Measurements from ENCODE around the gene DAGLA. TPM values are rescaled to one million over a fixed set of nuclear protein-coding genes. Genes with fewer than 3 reads are reported as not detected.

The DAGLA gene
- total RNA-seq, 1 donor: 3.6 TPM

- Histone ChIP-seq H3K4me3 (ENCODE audit: insufficient read depth, low read length) (peak overlapping the region; percentile 33), H4K20me1 (ENCODE audit: insufficient read depth, low read length) (peaks cover 36% of the 10 kb centered on the region), H3K27ac (ENCODE audit: low read depth, low read length) (no peak overlapping the region), H3K4me2 (ENCODE audit: insufficient read depth, low read length) (peak overlapping the region; percentile 61), H3K79me2 (ENCODE audit: insufficient read depth, low read length) (peaks cover 59% of the 10 kb centered on the region), H3K27me3 (ENCODE audit: insufficient read depth, low read length) (no peaks in the 10 kb centered on the region), H3K9me3 (ENCODE audit: low read depth, low read length) (no peaks in the 10 kb centered on the region), H3K4me1 (ENCODE audit: insufficient read depth, low read length) (peaks cover 44% of the 10 kb centered on the region), H3K36me3 (ENCODE audit: insufficient read depth, low read length) (no peaks in the 10 kb centered on the region), H2AFZ (ENCODE audit: low read length) (no peak overlapping the region)
- TF ChIP-seq, protein P1, sequence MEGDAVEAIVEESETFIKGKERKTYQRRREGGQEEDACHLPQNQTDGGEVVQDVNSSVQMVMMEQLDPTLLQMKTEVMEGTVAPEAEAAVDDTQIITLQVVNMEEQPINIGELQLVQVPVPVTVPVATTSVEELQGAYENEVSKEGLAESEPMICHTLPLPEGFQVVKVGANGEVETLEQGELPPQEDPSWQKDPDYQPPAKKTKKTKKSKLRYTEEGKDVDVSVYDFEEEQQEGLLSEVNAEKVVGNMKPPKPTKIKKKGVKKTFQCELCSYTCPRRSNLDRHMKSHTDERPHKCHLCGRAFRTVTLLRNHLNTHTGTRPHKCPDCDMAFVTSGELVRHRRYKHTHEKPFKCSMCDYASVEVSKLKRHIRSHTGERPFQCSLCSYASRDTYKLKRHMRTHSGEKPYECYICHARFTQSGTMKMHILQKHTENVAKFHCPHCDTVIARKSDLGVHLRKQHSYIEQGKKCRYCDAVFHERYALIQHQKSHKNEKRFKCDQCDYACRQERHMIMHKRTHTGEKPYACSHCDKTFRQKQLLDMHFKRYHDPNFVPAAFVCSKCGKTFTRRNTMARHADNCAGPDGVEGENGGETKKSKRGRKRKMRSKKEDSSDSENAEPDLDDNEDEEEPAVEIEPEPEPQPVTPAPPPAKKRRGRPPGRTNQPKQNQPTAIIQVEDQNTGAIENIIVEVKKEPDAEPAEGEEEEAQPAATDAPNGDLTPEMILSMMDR (IDR thresholded peaks at IDR 0.05; ENCODE audit: extremely low read depth, low read depth, low read length): no peak
- peak; percentile 62 for DNase-seq (ENCODE audit: insufficient read length, low spot score, missing footprints)
Measured at GRCh38 chr11:61683961-61684869, 4.0 kb downstream of the DAGLA start.

DNA sequence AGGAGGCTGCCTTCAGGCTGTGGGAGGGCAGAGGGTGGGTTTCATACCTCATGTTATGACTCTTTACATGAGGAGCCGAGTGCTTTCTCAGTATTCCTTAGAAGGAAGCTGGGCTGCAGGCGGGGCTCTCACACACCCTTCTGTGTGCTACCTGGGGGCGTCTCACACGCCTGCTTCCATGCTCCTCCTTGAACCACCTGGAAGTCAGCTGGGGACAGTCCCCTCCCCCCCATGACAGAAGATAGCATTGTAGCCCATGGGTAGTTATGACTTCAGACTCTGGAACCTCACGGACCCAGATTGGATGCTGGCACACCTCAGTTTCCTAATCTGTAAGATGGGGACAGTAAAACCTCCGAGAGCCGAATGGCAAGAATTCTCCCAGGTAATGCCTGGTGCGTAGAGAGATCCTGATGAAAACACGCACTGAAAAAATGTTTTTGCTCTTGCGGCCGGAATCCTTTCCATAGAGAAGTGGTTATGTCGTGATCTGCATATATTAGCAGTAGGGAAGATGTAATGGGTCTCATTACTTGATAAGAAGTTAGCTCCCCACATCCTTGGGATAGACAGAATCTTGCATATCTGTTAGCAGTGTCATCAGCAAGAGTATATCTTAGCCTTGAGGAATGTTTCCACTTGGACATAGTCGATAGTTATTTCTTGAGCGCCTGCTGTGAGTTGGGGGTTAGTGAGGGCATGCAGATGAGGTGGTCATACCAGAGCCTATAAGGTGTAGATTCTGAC is 4.9 kb downstream of the DAGLA start:
- no peaks in the 10 kb centered on the region for H3K36me3 ChIP-seq (ENCODE audit: insufficient read depth, low read length)
- TF ChIP-seq, protein P1 (IDR thresholded peaks at IDR 0.05; ENCODE audit: extremely low read depth, low read depth, low read length): no peak
- H3K27me3 ChIP-seq (ENCODE audit: insufficient read depth, low read length): no peaks in the 10 kb centered on the region
- peak; percentile 94 for DNase-seq (ENCODE audit: insufficient read length, low spot score, missing footprints)
- no peak overlapping the region for H3K27ac ChIP-seq (ENCODE audit: low read depth, low read length)
- peaks cover 37% of the 10 kb centered on the region for H4K20me1 ChIP-seq (ENCODE audit: insufficient read depth, low read length)
- peak overlapping the region; percentile 61 for H3K4me2 ChIP-seq (ENCODE audit: insufficient read depth, low read length)
- H3K4me3 ChIP-seq (ENCODE audit: insufficient read depth, low read length): no peak overlapping the region
- peaks cover 45% of the 10 kb centered on the region for H3K4me1 ChIP-seq (ENCODE audit: insufficient read depth, low read length)
- H3K79me2 ChIP-seq (ENCODE audit: insufficient read depth, low read length): peaks cover 62% of the 10 kb centered on the region
- H3K9me3 ChIP-seq (ENCODE audit: low read depth, low read length): no peaks in the 10 kb centered on the region
- no peak overlapping the region for H2AFZ ChIP-seq (ENCODE audit: low read length)

GRCh38 chr11:61685617-61685967 is 5.4 kb downstream of the DAGLA start:
- Histone ChIP-seq H3K4me2 (ENCODE audit: insufficient read depth, low read length) (no peak overlapping the region), H3K79me2 (ENCODE audit: insufficient read depth, low read length) (peaks cover 66% of the 10 kb centered on the region), H3K4me3 (ENCODE audit: insufficient read depth, low read length) (no peak overlapping the region), H3K27me3 (ENCODE audit: insufficient read depth, low read length) (no peaks in the 10 kb centered on the region), H3K4me1 (ENCODE audit: insufficient read depth, low read length) (peaks cover 44% of the 10 kb centered on the region), H4K20me1 (ENCODE audit: insufficient read depth, low read length) (peaks cover 37% of the 10 kb centered on the region), H2AFZ (ENCODE audit: low read length) (no peak overlapping the region), H3K27ac (ENCODE audit: low read depth, low read length) (no peak overlapping the region), H3K9me3 (ENCODE audit: low read depth, low read length) (no peaks in the 10 kb centered on the region), H3K36me3 (ENCODE audit: insufficient read depth, low read length) (no peaks in the 10 kb centered on the region)
- TF ChIP-seq, protein P1 (IDR thresholded peaks at IDR 0.05; ENCODE audit: extremely low read depth, low read depth, low read length): no peak
- DNase-seq (ENCODE audit: insufficient read length, low spot score, missing footprints): no peak

- no peak for DNase-seq (ENCODE audit: insufficient read length, low spot score, missing footprints)
- TF ChIP-seq, protein P1 (IDR thresholded peaks at IDR 0.05; ENCODE audit: extremely low read depth, low read depth, low read length): no peak
- Histone ChIP-seq H2AFZ (ENCODE audit: low read length) (no peak overlapping the region), H3K27ac (ENCODE audit: low read depth, low read length) (no peak overlapping the region), H3K36me3 (ENCODE audit: insufficient read depth, low read length) (no peaks in the 10 kb centered on the region), H3K79me2 (ENCODE audit: insufficient read depth, low read length) (peaks cover 63% of the 10 kb centered on the region), H3K4me2 (ENCODE audit: insufficient read depth, low read length) (no peak overlapping the region), H3K27me3 (ENCODE audit: insufficient read depth, low read length) (no peaks in the 10 kb centered on the region), H4K20me1 (ENCODE audit: insufficient read depth, low read length) (peaks cover 37% of the 10 kb centered on the region), H3K9me3 (ENCODE audit: low read depth, low read length) (no peaks in the 10 kb centered on the region), H3K4me3 (ENCODE audit: insufficient read depth, low read length) (no peak overlapping the region), H3K4me1 (ENCODE audit: insufficient read depth, low read length) (peaks cover 39% of the 10 kb centered on the region)
Measured at GRCh38 chr11:61686066-61686465, 5.9 kb downstream of the DAGLA start.

All from osteoblast (primary cell).